ENCODE data around the gene SUGCT.

Gene SUGCT

DNA sequence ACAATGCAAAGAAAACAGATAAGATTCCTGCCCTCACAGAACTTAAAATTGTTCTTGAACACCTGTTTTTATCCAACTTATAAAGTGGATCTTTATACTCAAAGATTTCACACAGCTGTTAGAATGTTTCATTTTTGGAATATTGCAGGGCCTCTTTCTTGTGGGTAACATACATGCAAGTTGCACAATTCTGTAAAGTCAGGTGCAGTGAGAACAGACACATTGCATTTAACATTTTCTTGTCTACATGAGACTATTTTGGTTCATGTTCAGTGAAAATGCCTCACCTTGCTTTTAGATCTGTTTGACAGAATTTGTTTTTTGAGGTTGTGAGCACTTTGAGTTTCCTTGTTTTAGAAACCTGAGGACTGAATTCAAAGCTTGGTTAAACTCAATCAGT lies 707.8 kb downstream of the SUGCT start:
- no peak for TF ChIP-seq CTCF (IDR thresholded peaks at IDR 0.05)
- no peaks in the 10 kb centered on the region for H3K4me1 ChIP-seq
- no peak overlapping the region for H3K4me3 ChIP-seq (ENCODE audit: low read depth, low read length)
- no peaks in the 10 kb centered on the region for H3K9me3 ChIP-seq (ENCODE audit: control insufficient read depth, low read length)
- no peak overlapping the region for H3K4me2 ChIP-seq (ENCODE audit: low read length)
- H2AFZ ChIP-seq = no peak overlapping the region
- no peak overlapping the region for H3K27ac ChIP-seq
- no peak overlapping the region for H3K9ac ChIP-seq
- H3K27me3 ChIP-seq (ENCODE audit: control insufficient read depth, insufficient read depth, low read length) = no peaks in the 10 kb centered on the region
- no peaks in the 10 kb centered on the region for H3K79me2 ChIP-seq
- H3K36me3 ChIP-seq (ENCODE audit: control insufficient read depth, insufficient read depth, low read length) = no peaks in the 10 kb centered on the region

DNA sequence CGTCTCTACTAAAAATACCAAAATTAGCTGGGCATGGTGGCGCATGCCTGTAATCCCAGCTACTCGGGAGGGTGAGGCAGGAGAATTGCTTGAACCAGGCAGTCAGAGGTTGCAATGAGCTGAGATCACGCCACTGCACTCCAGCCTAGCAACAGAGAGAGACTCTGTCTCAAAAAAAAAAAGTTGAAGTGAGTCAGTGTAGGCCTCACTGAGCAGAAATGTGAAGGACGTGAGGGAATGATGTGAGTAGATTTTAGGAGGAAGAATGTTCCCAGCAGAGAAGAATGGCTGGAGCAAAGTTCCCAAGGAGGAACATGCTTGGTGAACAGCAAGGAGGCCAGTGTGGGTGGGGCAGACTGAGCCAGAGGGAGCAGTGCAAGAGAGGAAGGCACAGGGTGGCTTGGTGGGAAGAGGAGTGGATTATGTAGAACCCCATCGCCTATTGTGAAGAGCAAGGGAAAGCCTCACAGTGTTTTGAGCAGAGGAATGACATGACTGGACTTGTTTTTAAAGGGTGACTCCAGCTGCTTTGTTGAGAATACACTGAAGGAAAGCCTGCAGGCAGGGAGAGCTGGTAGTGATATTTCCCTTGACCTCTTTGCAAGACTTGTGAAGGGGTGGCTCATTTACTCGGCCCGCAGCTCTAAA lies 708.7 kb downstream of the SUGCT start:
- H3K9ac ChIP-seq = no peak overlapping the region
- no peaks in the 10 kb centered on the region for H3K4me1 ChIP-seq
- no peaks in the 10 kb centered on the region for H3K79me2 ChIP-seq
- no peaks in the 10 kb centered on the region for H3K36me3 ChIP-seq (ENCODE audit: control insufficient read depth, insufficient read depth, low read length)
- no peak overlapping the region for H2AFZ ChIP-seq
- no peak overlapping the region for H3K4me2 ChIP-seq (ENCODE audit: low read length)
- no peak for TF ChIP-seq CTCF (IDR thresholded peaks at IDR 0.05)
- no peak overlapping the region for H3K4me3 ChIP-seq (ENCODE audit: low read depth, low read length)
- no peaks in the 10 kb centered on the region for H3K9me3 ChIP-seq (ENCODE audit: control insufficient read depth, low read length)
- H3K27ac ChIP-seq = no peak overlapping the region
- no peaks in the 10 kb centered on the region for H3K27me3 ChIP-seq (ENCODE audit: control insufficient read depth, insufficient read depth, low read length)

GRCh38 chr7:40845943-40846342 lies 711.1 kb downstream of the SUGCT start:
- Histone ChIP-seq H3K36me3 (ENCODE audit: control insufficient read depth, insufficient read depth, low read length) (no peaks in the 10 kb centered on the region), H3K27ac (no peak overlapping the region), H3K9ac (no peak overlapping the region), H3K27me3 (ENCODE audit: control insufficient read depth, insufficient read depth, low read length) (no peaks in the 10 kb centered on the region), H3K4me2 (ENCODE audit: low read length) (no peak overlapping the region), H3K9me3 (ENCODE audit: control insufficient read depth, low read length) (no peaks in the 10 kb centered on the region), H2AFZ (no peak overlapping the region), H3K79me2 (no peaks in the 10 kb centered on the region), H3K4me3 (ENCODE audit: low read depth, low read length) (no peak overlapping the region), H3K4me1 (no peaks in the 10 kb centered on the region)
- TF ChIP-seq CTCF (IDR thresholded peaks at IDR 0.05) = no peak

GRCh38 chr7:40847921-40848320 lies 713.1 kb downstream of the SUGCT start:
- no peaks in the 10 kb centered on the region for H3K27me3 ChIP-seq (ENCODE audit: control insufficient read depth, insufficient read depth, low read length)
- no peak overlapping the region for H3K27ac ChIP-seq
- H3K9me3 ChIP-seq (ENCODE audit: control insufficient read depth, low read length) = no peaks in the 10 kb centered on the region
- TF ChIP-seq CTCF (IDR thresholded peaks at IDR 0.05) = no peak
- no peak overlapping the region for H3K4me2 ChIP-seq (ENCODE audit: low read length)
- H3K36me3 ChIP-seq (ENCODE audit: control insufficient read depth, insufficient read depth, low read length) = no peaks in the 10 kb centered on the region
- H3K4me1 ChIP-seq = no peaks in the 10 kb centered on the region
- H3K79me2 ChIP-seq = no peaks in the 10 kb centered on the region
- H3K9ac ChIP-seq = no peak overlapping the region
- H2AFZ ChIP-seq = no peak overlapping the region
- no peak overlapping the region for H3K4me3 ChIP-seq (ENCODE audit: low read depth, low read length)

DNA sequence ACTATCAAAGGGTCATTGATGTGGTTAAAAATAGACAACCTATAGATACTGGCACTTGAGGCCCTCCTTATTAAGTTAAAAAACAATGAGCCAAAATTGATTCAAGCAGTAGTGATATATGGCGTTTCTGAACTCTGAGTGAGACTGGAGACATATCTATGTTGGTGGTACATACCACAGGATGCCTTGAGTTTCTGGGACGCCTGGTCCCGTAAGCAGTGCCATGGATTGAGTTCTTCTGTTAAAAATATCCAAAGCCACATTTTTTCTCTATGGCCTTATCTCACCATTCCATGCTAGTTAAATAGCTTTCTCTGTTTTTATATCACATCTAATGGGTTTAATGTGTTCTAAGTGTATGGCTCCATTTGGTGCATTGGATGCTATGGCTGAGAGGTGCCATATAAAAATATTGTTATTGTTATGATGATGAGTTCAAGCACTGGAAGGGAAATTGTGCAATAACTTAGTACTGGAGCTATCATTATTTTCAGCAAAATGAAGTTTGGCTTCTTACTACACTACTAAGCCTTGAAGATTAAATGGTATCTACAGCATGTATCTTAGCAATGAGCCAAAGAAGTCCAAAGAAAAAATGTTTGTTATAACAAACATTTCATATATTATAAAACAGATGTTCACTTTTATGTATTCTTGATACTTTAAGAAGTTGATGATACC lies 713.9 kb downstream of the SUGCT start:
- H3K36me3 ChIP-seq (ENCODE audit: control insufficient read depth, insufficient read depth, low read length) = no peaks in the 10 kb centered on the region
- no peak overlapping the region for H3K9ac ChIP-seq
- no peak overlapping the region for H3K4me2 ChIP-seq (ENCODE audit: low read length)
- H2AFZ ChIP-seq = no peak overlapping the region
- TF ChIP-seq CTCF (IDR thresholded peaks at IDR 0.05) = no peak
- H3K27me3 ChIP-seq (ENCODE audit: control insufficient read depth, insufficient read depth, low read length) = no peaks in the 10 kb centered on the region
- H3K27ac ChIP-seq = no peak overlapping the region
- H3K4me1 ChIP-seq = no peaks in the 10 kb centered on the region
- H3K4me3 ChIP-seq (ENCODE audit: low read depth, low read length) = no peak overlapping the region
- no peaks in the 10 kb centered on the region for H3K79me2 ChIP-seq
- no peaks in the 10 kb centered on the region for H3K9me3 ChIP-seq (ENCODE audit: control insufficient read depth, low read length)

All from parathyroid adenoma (tissue), 2 donors.